ENCODE data around the gene SLC35D1. TPM values are rescaled to one million over a fixed set of nuclear protein-coding genes. Genes with fewer than 3 reads are reported as not detected.
"Not testable (repeated sequence)": the region's sequence is repeated elsewhere in the genome, so short reads cannot be mapped to it uniquely, and the experiment has no call there.

SLC35D1 gene
- total RNA-seq, 1 donor = 13.6 TPM

GRCh38 chr1:66982561-66983260 is 71.2 kb downstream of the SLC35D1 start:
- Histone ChIP-seq H3K27me3 (ENCODE audit: insufficient read depth, low read length) (no peaks in the 10 kb centered on the region), H3K9me3 (ENCODE audit: low read depth, low read length) (no peaks in the 10 kb centered on the region), H3K4me1 (ENCODE audit: insufficient read depth, low read length) (no peaks in the 10 kb centered on the region), H3K4me3 (ENCODE audit: low read length) (no peak overlapping the region)

- no peaks in the 10 kb centered on the region for H3K27me3 ChIP-seq (ENCODE audit: insufficient read depth, low read length)
- H3K4me3 ChIP-seq (ENCODE audit: low read length) = no peak overlapping the region
- no peaks in the 10 kb centered on the region for H3K4me1 ChIP-seq (ENCODE audit: insufficient read depth, low read length)
- no peaks in the 10 kb centered on the region for H3K9me3 ChIP-seq (ENCODE audit: low read depth, low read length)
Measured at GRCh38 chr1:66981679-66982078, 72.3 kb downstream of the SLC35D1 start.

GRCh38 chr1:66980745-66981367 is 73.1 kb downstream of the SLC35D1 start:
- no peaks in the 10 kb centered on the region for H3K9me3 ChIP-seq (ENCODE audit: low read depth, low read length)
- H3K4me1 ChIP-seq (ENCODE audit: insufficient read depth, low read length) = no peaks in the 10 kb centered on the region
- no peak overlapping the region for H3K4me3 ChIP-seq (ENCODE audit: low read length)
- no peaks in the 10 kb centered on the region for H3K27me3 ChIP-seq (ENCODE audit: insufficient read depth, low read length)

- H3K4me3 ChIP-seq (ENCODE audit: low read length); H3K9me3 ChIP-seq (ENCODE audit: low read depth, low read length); H3K4me1 ChIP-seq (ENCODE audit: insufficient read depth, low read length); H3K27me3 ChIP-seq (ENCODE audit: insufficient read depth, low read length): not testable (repeated sequence)
Measured at GRCh38 chr1:66979621-66980020, 74.3 kb downstream of the SLC35D1 start.

- Histone ChIP-seq H3K9me3 (ENCODE audit: low read depth, low read length) (no peaks in the 10 kb centered on the region), H3K27me3 (ENCODE audit: insufficient read depth, low read length) (no peaks in the 10 kb centered on the region), H3K4me1 (ENCODE audit: insufficient read depth, low read length) (no peaks in the 10 kb centered on the region), H3K4me3 (ENCODE audit: low read length) (no peak overlapping the region)
Measured at GRCh38 chr1:66978201-66978600, 75.7 kb downstream of the SLC35D1 start.

- Histone ChIP-seq H3K4me3 (ENCODE audit: low read length) (no peak overlapping the region), H3K27me3 (ENCODE audit: insufficient read depth, low read length) (no peaks in the 10 kb centered on the region), H3K9me3 (ENCODE audit: low read depth, low read length) (no peaks in the 10 kb centered on the region), H3K4me1 (ENCODE audit: insufficient read depth, low read length) (no peaks in the 10 kb centered on the region)
Measured at GRCh38 chr1:66968574-66968973, 85.4 kb downstream of the SLC35D1 start.

GRCh38 chr1:66966188-66966873 is 87.6 kb downstream of the SLC35D1 start:
- not testable (repeated sequence) for H3K9me3 ChIP-seq (ENCODE audit: low read depth, low read length); H3K4me1 ChIP-seq (ENCODE audit: insufficient read depth, low read length); H3K4me3 ChIP-seq (ENCODE audit: low read length); H3K27me3 ChIP-seq (ENCODE audit: insufficient read depth, low read length)

- Histone ChIP-seq H3K9me3 (ENCODE audit: low read depth, low read length) (no peaks in the 10 kb centered on the region), H3K4me1 (ENCODE audit: insufficient read depth, low read length) (no peaks in the 10 kb centered on the region)
Measured at GRCh38 chr1:66957938-66958337, 96.0 kb downstream of the SLC35D1 start.

GRCh38 chr1:66954208-66954607 is 99.7 kb downstream of the SLC35D1 start:
- no peaks in the 10 kb centered on the region for H3K4me1 ChIP-seq (ENCODE audit: insufficient read depth, low read length)

More at GRCh38 chr1:66957938-66958337, 96.0 kb downstream of the SLC35D1 start:
- no peak overlapping the region for H3K4me3 ChIP-seq (ENCODE audit: low read length)
- H3K27me3 ChIP-seq (ENCODE audit: insufficient read depth, low read length) = no peaks in the 10 kb centered on the region

GRCh38 chr1:66951513-66951912 is 102.4 kb downstream of the SLC35D1 start:
- Histone ChIP-seq H3K4me1 (ENCODE audit: insufficient read depth, low read length) (peaks cover 10% of the 10 kb centered on the region), H3K27me3 (ENCODE audit: insufficient read depth, low read length) (no peaks in the 10 kb centered on the region), H3K4me3 (ENCODE audit: low read length) (no peak overlapping the region), H3K9me3 (ENCODE audit: low read depth, low read length) (no peaks in the 10 kb centered on the region)

More at GRCh38 chr1:66954208-66954607, 99.7 kb downstream of the SLC35D1 start:
- Histone ChIP-seq H3K9me3 (ENCODE audit: low read depth, low read length) (no peaks in the 10 kb centered on the region), H3K27me3 (ENCODE audit: insufficient read depth, low read length) (no peaks in the 10 kb centered on the region), H3K4me3 (ENCODE audit: low read length) (no peak overlapping the region)

Other genes starting within 250 kb of the SLC35D1 start
- 8.2 TPM for gene DNAI4, start 129.3 kb downstream of the SLC35D1 start, total RNA-seq
- gene MIER1, start 129.2 kb downstream of the SLC35D1 start, total RNA-seq = 120 TPM
- under 0.01 TPM for gene C1orf141, start 80.8 kb upstream of the SLC35D1 start, total RNA-seq
- 0.10 TPM for gene IL23R, start 112.3 kb upstream of the SLC35D1 start, total RNA-seq

Measured in mononuclear cell (primary cell).